Keratinocyte (primary cell): ENCODE data around the gene SMARCA4. TPM values are rescaled to one million over a fixed set of nuclear protein-coding genes. Genes with fewer than 3 reads are reported as not detected.

Source experiments
- DNase-seq: peaks from one replicate; pipeline ENCODE4 v3.0.0-alpha.2; 2011; ENCODE audit warnings: low read depth, missing footprints, low spot score
- FAIRE-seq: peaks from 2 replicates; lab custom pipeline; 2011; peaks lifted over from hg19 to GRCh38; lab: Jason Lieb, UNC
- H2AFZ ChIP-seq: 2 replicates; pipeline ENCODE4 v1.6.0; 2012; ENCODE audit warnings: low read length, control low read depth, inconsistent platforms; ENCODE audit not compliant: control insufficient read depth
- H3K27ac ChIP-seq: 2 replicates; pipeline ENCODE4 v1.5.1; 2011; ENCODE audit warnings: low read length; ENCODE audit not compliant: control insufficient read depth, insufficient read depth
- H3K27me3 ChIP-seq: 3 replicates; pipeline ENCODE4 v1.6.0; 2011; ENCODE audit warnings: low read length; ENCODE audit not compliant: control insufficient read depth, insufficient read depth; ENCODE audit errors: extremely low read depth
- H3K36me3 ChIP-seq, 2 experiments: 2 replicates in 1 of 2; 3 replicates in 1 of 2; pipeline ENCODE4 v1.5.1; 2011; ENCODE audit warnings: low read length in 2 of 2, mild to moderate bottlenecking in 1 of 2; ENCODE audit not compliant: control insufficient read depth in 2 of 2, insufficient read depth in 2 of 2; ENCODE audit errors: extremely low read depth in 1 of 2
- H3K4me1 ChIP-seq: 3 replicates; pipeline ENCODE4 v1.5.1; 2011; ENCODE audit warnings: low read length; ENCODE audit not compliant: control insufficient read depth, insufficient read depth; ENCODE audit errors: extremely low read depth
- H3K4me2 ChIP-seq: 3 replicates; pipeline ENCODE4 v1.6.0; 2011; ENCODE audit warnings: low read depth, low read length; ENCODE audit not compliant: control insufficient read depth, insufficient read depth; ENCODE audit errors: extremely low read depth
- H3K4me3 ChIP-seq, 3 experiments: fragments of 200-600 bp in 1 of 3; sonication (generic) in 1 of 3; 2 replicates in 2 of 3; 3 replicates in 1 of 3; pipeline ENCODE4 v1.5.1; 2011 to 2016; ENCODE audit warnings: low read length in 3 of 3, mild to moderate bottlenecking in 3 of 3, control low read depth in 2 of 3, inconsistent platforms in 1 of 3, low read depth in 1 of 3, mixed read lengths in 1 of 3, mixed run types in 1 of 3, moderate library complexity in 1 of 3; ENCODE audit not compliant: control insufficient read depth in 2 of 3, insufficient read depth in 2 of 3; ENCODE audit errors: extremely low read depth in 1 of 3
- H3K79me2 ChIP-seq: 2 replicates; pipeline ENCODE4 v1.6.0; 2012; ENCODE audit warnings: low read length; ENCODE audit not compliant: control insufficient read depth, insufficient read depth
- H3K9ac ChIP-seq: 3 replicates; pipeline ENCODE4 v1.6.0; 2011; ENCODE audit warnings: low read length; ENCODE audit not compliant: control insufficient read depth, insufficient read depth; ENCODE audit errors: extremely low read depth
- H3K9me1 ChIP-seq: 3 replicates; pipeline ENCODE4 v1.6.0; 2011; ENCODE audit warnings: low read length; ENCODE audit not compliant: control insufficient read depth, insufficient read depth; ENCODE audit errors: extremely low read depth
- H3K9me3 ChIP-seq: 2 replicates; pipeline ENCODE4 v1.5.1; 2012; ENCODE audit warnings: low read depth, low read length; ENCODE audit not compliant: control insufficient read depth
- H4K20me1 ChIP-seq: 3 replicates; pipeline ENCODE4 v1.6.0; 2011; ENCODE audit warnings: low read length; ENCODE audit not compliant: control insufficient read depth, insufficient read depth; ENCODE audit errors: extremely low read depth
- CTCF ChIP-seq, 3 experiments: IDR thresholded peaks in 1 of 3; conservative IDR thresholded peaks in 1 of 3; optimal IDR thresholded peaks in 1 of 3; 2 replicates in 2 of 3; 3 replicates in 1 of 3; pipeline versions ENCODE3 to v1.5.1; 2011; ENCODE audit warnings: low read length in 3 of 3, mild to moderate bottlenecking in 3 of 3, moderate library complexity in 2 of 3, control low read depth in 1 of 3, inconsistent platforms in 1 of 3; ENCODE audit not compliant: insufficient read depth in 2 of 3; ENCODE audit errors: extremely low read depth in 1 of 3
- EZH2 ChIP-seq: IDR thresholded peaks from one replicate; pipeline ENCODE4 v1.6.1; 2012; ENCODE audit warnings: inconsistent platforms, mild to moderate bottlenecking, low read length, moderate library complexity
- dilution Hi-C: fragments of 300-500 bp; cut with MboI; formaldehyde crosslinking; loops from one replicate; pipeline ENCODE4 v1.7.0; 2020; ENCODE audit warnings: low sequenced_read_pairs; ENCODE audit not compliant: extremely low pct_ligation_motif_present
- polyA plus RNA-seq, 5 experiments: library from polyadenylated mRNA; depleted of rRNA in 3 of 5; stranded (reverse) in 3 of 5; stranded (forward) in 1 of 5; unstranded in 1 of 5; fragments of >200 nt; gene quantifications; 1 replicate in 1 of 5; 2 replicates in 3 of 5; 3 replicates in 1 of 5; pipeline versions ENCODE4 v1.2.1 to v1.2.3, GENCODE V29; 2011 to 2012; ENCODE audit warnings: missing spikeins in 2 of 5, low read depth in 1 of 5, low replicate concordance in 1 of 5

SMARCA4 gene
- polyA plus RNA-seq, 1 donor (not counting 4 experiments of a cell fraction or from before 2014, with no cell fraction given), result 33.1 TPM

- Histone ChIP-seq H3K36me3 (peaks cover 54 to 59% of the 10 kb centered on the region in 2 experiments), H3K9ac (no peak overlapping the region), H4K20me1 (no peaks in the 10 kb centered on the region), H3K4me1 (no peaks in the 10 kb centered on the region), H3K4me2 (no peak overlapping the region), H3K9me3 (no peaks in the 10 kb centered on the region), H3K27ac (no peak overlapping the region), H2AFZ (no peak overlapping the region), H3K27me3 (no peaks in the 10 kb centered on the region), H3K4me3 (no peak overlapping the region), H3K9me1 (no peaks in the 10 kb centered on the region), H3K79me2 (no peaks in the 10 kb centered on the region)
- no peak for TF ChIP-seq CTCF (optimal IDR thresholded peaks at IDR 0.05 in 1 of 3, IDR thresholded peaks at IDR 0.05 in 1 of 3, conservative IDR thresholded peaks at IDR 0.05 in 1 of 3; ENCODE audit: extremely low read depth in 1 of 3, insufficient read depth in 2 of 3, low read length in 3 of 3)
- TF ChIP-seq EZH2, result no peak
- FAIRE-seq (no peak), DNase-seq (no peak)
- dilution Hi-C loops, result no loop called here
Measured at GRCh38 chr19:11027381-11027780, 66.6 kb downstream of the SMARCA4 start.

GRCh38 chr19:11028146-11028545, 67.3 kb downstream of the SMARCA4 start:
- no peak for FAIRE-seq
- TF ChIP-seq CTCF (optimal IDR thresholded peaks at IDR 0.05 in 1 of 3, IDR thresholded peaks at IDR 0.05 in 1 of 3, conservative IDR thresholded peaks at IDR 0.05 in 1 of 3; ENCODE audit: extremely low read depth in 1 of 3, insufficient read depth in 2 of 3, low read length in 3 of 3) (no peak), EZH2 (no peak)
- Histone ChIP-seq H3K27me3 (no peaks in the 10 kb centered on the region), H3K4me3 (no peak overlapping the region), H3K9me1 (no peaks in the 10 kb centered on the region), H2AFZ (no peak overlapping the region), H3K4me1 (no peaks in the 10 kb centered on the region), H3K9ac (no peak overlapping the region), H3K27ac (no peak overlapping the region), H3K79me2 (no peaks in the 10 kb centered on the region), H3K4me2 (no peak overlapping the region), H3K9me3 (no peaks in the 10 kb centered on the region), H4K20me1 (no peaks in the 10 kb centered on the region), H3K36me3 (peaks cover 58 to 60% of the 10 kb centered on the region in 2 experiments)
- no peak for DNase-seq
- dilution Hi-C loops, result no loop called here
